HEK293 (cell line): Measurements from ENCODE around the gene BTBD10.
A peak's percentile ranks its signal among the peaks of the same experiment; 100 is the strongest.

ENCODE experiments used
- CTCF ChIA-PET: fragments of 350-600 bp; formaldehyde crosslinking; extraction: SDS; loops from one replicate; lab custom pipeline; 2021; ENCODE audit warnings: antibody characterized with exemption; lab: Yijun Ruan, JAX
- POLR2A ChIA-PET: fragments of 300-600 bp; formaldehyde crosslinking; extraction: SDS; loops from one replicate; lab custom pipeline; 2020; ENCODE audit warnings: antibody characterized with exemption, inconsistent platforms; lab: Yijun Ruan, JAX
- H3K27ac ChIP-seq: fragments of 200-500 bp; sonication (Bioruptor generic); 2 replicates; pipeline ENCODE4 v1.5.1; 2014; ENCODE audit warnings: low read depth, low read length, control low read depth, inconsistent platforms; ENCODE audit errors: extremely low read depth
- H3K36me3 ChIP-seq, 2 experiments: fragments of 200-500 bp in 1 of 2; sonication (Bioruptor generic) in 1 of 2; 1 replicate in 1 of 2; 2 replicates in 1 of 2; pipeline ENCODE4 v1.5.1; 2014 to 2017; ENCODE audit warnings: inconsistent platforms in 2 of 2, low read length in 2 of 2; ENCODE audit not compliant: control insufficient read depth in 2 of 2, insufficient read depth in 1 of 2
- H3K4me1 ChIP-seq: fragments of 200-500 bp; sonication (Bioruptor generic); 2 replicates; pipeline ENCODE4 v1.5.1; 2014; ENCODE audit warnings: mild to moderate bottlenecking, low read length, inconsistent platforms; ENCODE audit not compliant: control insufficient read depth, insufficient read depth
- H3K4me3 ChIP-seq: 2 replicates; pipeline ENCODE4 v1.5.1; 2011; ENCODE audit warnings: low read depth, mild to moderate bottlenecking, control low read depth, low read length, moderate library complexity
- H3K9me3 ChIP-seq: fragments of 200-500 bp; sonication (Bioruptor generic); 2 replicates; pipeline ENCODE4 v1.5.1; 2014; ENCODE audit warnings: low read depth, low read length, inconsistent platforms; ENCODE audit not compliant: control insufficient read depth, insufficient read depth
- PRDM1 ChIP-seq: fragments of 450-650 bp; formaldehyde crosslinking; IDR thresholded peaks from 2 replicates; pipeline ENCODE4; 2016; ENCODE audit warnings: missing biosample characterization, missing genetic modification characterization
- PRDM2 ChIP-seq: fragments of 450-650 bp; formaldehyde crosslinking; IDR thresholded peaks from 2 replicates; pipeline ENCODE4 v1.5.1; 2016; ENCODE audit warnings: missing biosample characterization, missing genetic modification characterization, borderline replicate concordance
- ZBTB20 ChIP-seq: fragments of 450-650 bp; formaldehyde crosslinking; IDR thresholded peaks from 2 replicates; pipeline ENCODE4 v1.5.1; 2016; ENCODE audit warnings: missing biosample characterization, missing genetic modification characterization
- ZNF10 ChIP-seq: fragments of 450-650 bp; formaldehyde crosslinking; IDR thresholded peaks from 2 replicates; pipeline ENCODE4 v1.5.1; 2017; ENCODE audit warnings: missing biosample characterization, missing genetic modification characterization
- ZNF24 ChIP-seq: fragments of 450-650 bp; formaldehyde crosslinking; IDR thresholded peaks from 2 replicates; pipeline ENCODE4 v1.5.1; 2016; ENCODE audit warnings: missing biosample characterization, missing genetic modification characterization
- ZNF341 ChIP-seq: fragments of 450-650 bp; formaldehyde crosslinking; IDR thresholded peaks from 2 replicates; pipeline ENCODE4; 2016; ENCODE audit warnings: low read depth, missing biosample characterization, missing genetic modification characterization
- ZNF624 ChIP-seq: fragments of 450-650 bp; formaldehyde crosslinking; IDR thresholded peaks from 2 replicates; pipeline ENCODE4 v1.5.1; 2017; ENCODE audit warnings: missing biosample characterization, missing genetic modification characterization
- ZNF654 ChIP-seq: fragments of 450-650 bp; formaldehyde crosslinking; IDR thresholded peaks from 2 replicates; pipeline ENCODE4 v1.5.1; 2016; ENCODE audit warnings: low read depth, missing biosample characterization, missing genetic modification characterization
- ZSCAN4 ChIP-seq: fragments of 450-650 bp; formaldehyde crosslinking; IDR thresholded peaks from 2 replicates; pipeline ENCODE4 v1.5.1; 2017; ENCODE audit warnings: missing biosample characterization, missing genetic modification characterization
- TF ChIP-seq, protein P1 (sequence below): fragments of 450-650 bp; formaldehyde crosslinking; IDR thresholded peaks from 2 replicates; pipeline ENCODE4 v1.5.1; 2016; ENCODE audit warnings: missing biosample characterization, missing genetic modification characterization
- TF ChIP-seq, protein P2 (sequence below): fragments of 450-650 bp; formaldehyde crosslinking; IDR thresholded peaks from 2 replicates; pipeline ENCODE4 v1.5.1; 2017; ENCODE audit warnings: missing biosample characterization, missing genetic modification characterization

The BTBD10 gene

DNA sequence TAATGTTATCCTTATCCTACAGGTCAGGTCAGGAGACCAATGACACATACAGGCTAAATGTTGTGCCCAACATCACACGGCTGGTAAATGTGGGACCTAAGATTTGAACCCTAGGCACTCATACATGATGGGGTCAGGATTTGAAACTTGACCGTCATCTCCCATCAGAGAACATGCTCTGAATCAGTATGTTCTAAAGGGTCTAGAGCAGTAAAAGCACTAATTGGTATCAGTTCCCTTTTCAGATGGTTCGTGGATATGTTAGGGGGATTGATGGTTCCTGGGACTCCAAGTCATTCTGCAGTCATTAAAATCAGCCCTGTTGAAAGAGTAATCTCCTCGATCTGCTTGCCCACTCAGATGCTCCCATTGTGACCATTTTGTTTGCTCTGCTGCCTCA, 120.0 kb downstream of the BTBD10 start (continued):
- no peak for TF ChIP-seq PRDM2 (tag by site-specific recombination)
- TF ChIP-seq PRDM1, result no peak
- TF ChIP-seq ZNF10 (tag by site-specific recombination), result no peak
- no peak for TF ChIP-seq ZNF654
- TF ChIP-seq, all 188 proteins: peak for 0

DNA sequence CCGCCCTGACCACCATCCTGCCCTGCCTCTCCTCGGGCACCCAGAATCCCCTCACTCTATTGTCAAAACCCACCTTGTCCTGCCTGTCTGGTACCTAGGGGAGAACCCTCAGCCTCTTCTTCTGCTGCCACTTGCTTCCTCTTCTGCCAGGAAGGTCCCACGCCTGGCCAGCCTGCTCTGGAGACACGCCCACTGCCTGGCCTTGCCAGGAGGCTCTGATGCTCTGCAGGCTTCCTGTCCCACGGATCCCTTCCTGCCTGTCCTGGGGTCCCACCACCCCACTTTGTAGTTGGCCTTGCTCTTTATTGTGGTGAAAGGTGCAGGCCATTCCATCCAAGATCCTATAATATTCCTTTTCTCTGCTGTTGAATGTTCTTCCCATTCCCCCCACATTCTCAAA, 122.0 kb downstream of the BTBD10 start:
- no peaks in the 10 kb centered on the region for H3K36me3 ChIP-seq
- no peaks in the 10 kb centered on the region for H3K9me3 ChIP-seq
- 0 out of 2 replicates have a peak, but pooled peaks have one; percentile 22 for TF ChIP-seq ZNF341 (tag by site-specific recombination)
- TF ChIP-seq, protein P1, sequence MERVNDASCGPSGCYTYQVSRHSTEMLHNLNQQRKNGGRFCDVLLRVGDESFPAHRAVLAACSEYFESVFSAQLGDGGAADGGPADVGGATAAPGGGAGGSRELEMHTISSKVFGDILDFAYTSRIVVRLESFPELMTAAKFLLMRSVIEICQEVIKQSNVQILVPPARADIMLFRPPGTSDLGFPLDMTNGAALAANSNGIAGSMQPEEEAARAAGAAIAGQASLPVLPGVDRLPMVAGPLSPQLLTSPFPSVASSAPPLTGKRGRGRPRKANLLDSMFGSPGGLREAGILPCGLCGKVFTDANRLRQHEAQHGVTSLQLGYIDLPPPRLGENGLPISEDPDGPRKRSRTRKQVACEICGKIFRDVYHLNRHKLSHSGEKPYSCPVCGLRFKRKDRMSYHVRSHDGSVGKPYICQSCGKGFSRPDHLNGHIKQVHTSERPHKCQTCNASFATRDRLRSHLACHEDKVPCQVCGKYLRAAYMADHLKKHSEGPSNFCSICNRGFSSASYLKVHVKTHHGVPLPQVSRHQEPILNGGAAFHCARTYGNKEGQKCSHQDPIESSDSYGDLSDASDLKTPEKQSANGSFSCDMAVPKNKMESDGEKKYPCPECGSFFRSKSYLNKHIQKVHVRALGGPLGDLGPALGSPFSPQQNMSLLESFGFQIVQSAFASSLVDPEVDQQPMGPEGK (tag by site-specific recombination), result no peak
- ChIA-PET CTCF (interaction anchor here (0.9 to 8.6 kb wide), 2 partner anchors 131 to 157 kb away, joined by 3 to 114 read pairs; no protein-coding TSS in a partner anchor), POLR2A (no interaction called here)
- no peak overlapping the region for H3K4me3 ChIP-seq
- no peak overlapping the region for H3K27ac ChIP-seq
- H3K4me1 ChIP-seq, result no peaks in the 10 kb centered on the region

- Histone ChIP-seq H3K9me3 (no peaks in the 10 kb centered on the region), H3K36me3 (no peaks in the 10 kb centered on the region), H3K4me3 (no peak overlapping the region), H3K4me1 (no peaks in the 10 kb centered on the region), H3K27ac (no peak overlapping the region)
- ChIA-PET CTCF (interaction anchor here (0.6 to 8.6 kb wide), 6 partner anchors 10 to 1051 kb away, joined by 3 to 114 read pairs (median 4); no protein-coding TSS in a partner anchor), POLR2A (interaction anchor here (1.3 kb wide), 1 partner anchor 123 kb away, joined by 3 read pairs; the partner anchor contains the start of gene BTBD10)
- no peak for TF ChIP-seq ZNF624 (tag by site-specific recombination)
- TF ChIP-seq, protein P2, sequence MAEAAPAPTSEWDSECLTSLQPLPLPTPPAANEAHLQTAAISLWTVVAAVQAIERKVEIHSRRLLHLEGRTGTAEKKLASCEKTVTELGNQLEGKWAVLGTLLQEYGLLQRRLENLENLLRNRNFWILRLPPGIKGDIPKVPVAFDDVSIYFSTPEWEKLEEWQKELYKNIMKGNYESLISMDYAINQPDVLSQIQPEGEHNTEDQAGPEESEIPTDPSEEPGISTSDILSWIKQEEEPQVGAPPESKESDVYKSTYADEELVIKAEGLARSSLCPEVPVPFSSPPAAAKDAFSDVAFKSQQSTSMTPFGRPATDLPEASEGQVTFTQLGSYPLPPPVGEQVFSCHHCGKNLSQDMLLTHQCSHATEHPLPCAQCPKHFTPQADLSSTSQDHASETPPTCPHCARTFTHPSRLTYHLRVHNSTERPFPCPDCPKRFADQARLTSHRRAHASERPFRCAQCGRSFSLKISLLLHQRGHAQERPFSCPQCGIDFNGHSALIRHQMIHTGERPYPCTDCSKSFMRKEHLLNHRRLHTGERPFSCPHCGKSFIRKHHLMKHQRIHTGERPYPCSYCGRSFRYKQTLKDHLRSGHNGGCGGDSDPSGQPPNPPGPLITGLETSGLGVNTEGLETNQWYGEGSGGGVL (tag by site-specific recombination), result peak; percentile 40; the same call in 1 of the 2 replicates
- TF ChIP-seq ZBTB20 (tag by site-specific recombination), result peak; percentile 49; the same call in 1 of the 2 replicates
- 0 out of 2 replicates have a peak, but pooled peaks have one; percentile 39 for TF ChIP-seq ZSCAN4 (tag by site-specific recombination)
- TF ChIP-seq ZNF24 (tag by site-specific recombination), result no peak
These were observed 123.5 kb downstream of the BTBD10 start for GRCh38 chr11:13339195-13340153.
